GM18951 (cell line): Measurements from ENCODE around the gene TIMP1.

Experiments
- POLR2A ChIP-seq: IDR thresholded peaks from 4 replicates; pipeline ENCODE4 v1.6.1; 2011; ENCODE audit warnings: mild to moderate bottlenecking; ENCODE audit not compliant: insufficient read length, insufficient read depth; ENCODE audit errors: extremely low read depth
- in situ Hi-C: fragments of 300-500 bp; cut with MboI; formaldehyde crosslinking; loops from one replicate; pipeline ENCODE4 v1.12.0; 2022; ENCODE audit warnings: low sequenced_read_pairs, mixed read lengths, inconsistent platforms; ENCODE audit not compliant: unreplicated experiment

The TIMP1 gene

GRCh38 chrX:47566841-47567240, 15.4 kb upstream of the TIMP1 start:
- in situ Hi-C loops, result no loop called here
- no peak for TF ChIP-seq POLR2A

- in situ Hi-C loops, result no loop called here
- TF ChIP-seq POLR2A, result no peak
Observed at GRCh38 chrX:47568656-47569295, 13.5 kb upstream of the TIMP1 start.

- TF ChIP-seq POLR2A, result no peak
- in situ Hi-C loops, result no loop called here
Observed at GRCh38 chrX:47570794-47571193, 11.4 kb upstream of the TIMP1 start.

GRCh38 chrX:47571215-47571614, 11.0 kb upstream of the TIMP1 start:
- no peak for TF ChIP-seq POLR2A
- in situ Hi-C loops, result no loop called here

GRCh38 chrX:47571896-47572295, 10.3 kb upstream of the TIMP1 start:
- in situ Hi-C loops, result no loop called here
- no peak for TF ChIP-seq POLR2A

GRCh38 chrX:47572773-47573340, 9.4 kb upstream of the TIMP1 start:
- in situ Hi-C loops, result no loop called here
- no peak for TF ChIP-seq POLR2A

- in situ Hi-C loops, result no loop called here
Observed at GRCh38 chrX:47573341-47574075, 8.7 kb upstream of the TIMP1 start.

GRCh38 chrX:47574076-47574546, 8.1 kb upstream of the TIMP1 start:
- in situ Hi-C loops, result no loop called here

More at GRCh38 chrX:47573341-47574075, 8.7 kb upstream of the TIMP1 start:
- no peak for TF ChIP-seq POLR2A

GRCh38 chrX:47574547-47575301, 7.5 kb upstream of the TIMP1 start:
- TF ChIP-seq POLR2A, result no peak
- in situ Hi-C loops, result no loop called here

More at GRCh38 chrX:47574076-47574546, 8.1 kb upstream of the TIMP1 start:
- no peak for TF ChIP-seq POLR2A

- in situ Hi-C loops, result no loop called here
- no peak for TF ChIP-seq POLR2A
Observed at GRCh38 chrX:47576021-47576898, 6.0 kb upstream of the TIMP1 start.

GRCh38 chrX:47577424-47577823, 4.8 kb upstream of the TIMP1 start:
- in situ Hi-C loops, result no loop called here
- no peak for TF ChIP-seq POLR2A

GRCh38 chrX:47577901-47578300, 4.3 kb upstream of the TIMP1 start:
- in situ Hi-C loops, result no loop called here
- TF ChIP-seq POLR2A, result no peak
